Stimulated activated CD8-positive, alpha-beta memory T cell treated with anti-CD3 and anti-CD28 coated beads, Interleukin-7, amount 100 ng/mL, for 4 hours (primary cell): Measurements from ENCODE around the gene KAZN.

Experiments
- DNase-seq, 2 donors: peaks; one replicate each; pipeline ENCODE4 v3.0.0-alpha.2; 2020; ENCODE audit warnings: low read depth in 2 of 2

KAZN gene

DNA sequence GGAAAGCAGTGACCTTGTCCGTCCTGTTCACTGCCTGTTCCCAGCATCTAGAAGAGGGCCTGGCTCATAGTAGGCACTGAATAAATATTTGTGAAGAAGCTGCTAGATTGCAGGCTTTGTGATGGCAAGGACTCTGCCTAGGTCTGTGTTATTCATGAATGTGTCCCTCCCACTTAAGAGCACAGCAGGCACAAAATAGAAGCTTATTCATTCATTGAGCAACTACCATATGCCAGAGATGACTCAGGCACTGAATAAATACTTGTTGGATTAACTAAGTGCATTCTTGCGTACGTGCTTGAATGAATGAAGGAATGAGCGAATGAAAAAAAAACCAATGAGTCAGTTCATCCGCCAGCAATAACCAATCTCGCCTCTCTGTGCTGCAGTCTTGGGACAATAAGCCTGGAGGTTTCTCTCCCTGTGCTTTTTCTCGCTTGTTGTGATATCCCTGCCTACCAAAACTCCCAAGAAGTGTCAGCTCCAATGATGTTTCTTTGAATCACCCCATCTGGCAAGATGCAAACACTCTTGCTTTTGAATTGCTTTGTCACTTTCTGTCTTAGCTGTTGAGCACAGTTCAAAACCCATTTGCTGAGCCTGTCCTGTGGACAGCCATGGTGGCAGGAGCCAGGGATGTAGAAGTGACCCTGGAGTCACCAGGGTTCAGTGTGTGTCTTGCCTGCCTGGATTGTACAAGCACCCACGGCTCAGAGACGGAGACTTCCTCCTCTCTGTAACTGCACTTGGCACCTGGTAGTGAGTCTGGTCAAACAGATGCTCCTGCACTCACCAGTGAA lies 143.9 kb downstream of the KAZN start:
- DNase-seq = no peak

DNA sequence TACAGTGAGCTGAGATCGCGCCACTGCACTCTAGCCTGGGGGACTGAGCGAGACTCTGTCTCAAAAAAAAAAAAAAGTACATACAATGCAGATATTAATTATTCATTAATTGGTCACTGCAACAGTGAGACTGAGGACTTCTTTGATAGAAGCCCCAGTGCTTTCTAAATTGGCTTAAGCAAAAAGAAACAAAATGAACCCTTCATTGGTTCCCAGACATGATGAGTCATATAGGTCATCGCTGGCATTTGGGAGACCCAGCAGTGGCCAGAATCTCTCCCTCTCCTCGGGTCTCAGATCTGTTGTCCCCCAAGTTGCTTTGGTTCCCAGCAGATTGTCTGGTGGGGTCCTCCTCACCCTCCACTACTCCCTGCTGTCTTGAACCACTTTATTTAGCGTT lies 144.9 kb downstream of the KAZN start:
- no peak for DNase-seq

- no peak for DNase-seq
Measured at GRCh38 chr1:14745001-14745720, 146.7 kb downstream of the KAZN start.

GRCh38 chr1:14745789-14746188 lies 147.3 kb downstream of the KAZN start:
- no peak for DNase-seq

GRCh38 chr1:14746393-14746792 lies 147.9 kb downstream of the KAZN start:
- no peak for DNase-seq

GRCh38 chr1:14748151-14748550 lies 149.7 kb downstream of the KAZN start:
- DNase-seq = no peak

GRCh38 chr1:14748977-14749376 lies 150.5 kb downstream of the KAZN start:
- no peak for DNase-seq

GRCh38 chr1:14750490-14750889 lies 152.0 kb downstream of the KAZN start:
- DNase-seq = no peak

- DNase-seq = no peak
Measured at GRCh38 chr1:14755518-14756252, 157.2 kb downstream of the KAZN start.

GRCh38 chr1:14756589-14757285 lies 158.3 kb downstream of the KAZN start:
- DNase-seq = no peak

GRCh38 chr1:14757286-14757625 lies 158.8 kb downstream of the KAZN start:
- no peak for DNase-seq

DNA sequence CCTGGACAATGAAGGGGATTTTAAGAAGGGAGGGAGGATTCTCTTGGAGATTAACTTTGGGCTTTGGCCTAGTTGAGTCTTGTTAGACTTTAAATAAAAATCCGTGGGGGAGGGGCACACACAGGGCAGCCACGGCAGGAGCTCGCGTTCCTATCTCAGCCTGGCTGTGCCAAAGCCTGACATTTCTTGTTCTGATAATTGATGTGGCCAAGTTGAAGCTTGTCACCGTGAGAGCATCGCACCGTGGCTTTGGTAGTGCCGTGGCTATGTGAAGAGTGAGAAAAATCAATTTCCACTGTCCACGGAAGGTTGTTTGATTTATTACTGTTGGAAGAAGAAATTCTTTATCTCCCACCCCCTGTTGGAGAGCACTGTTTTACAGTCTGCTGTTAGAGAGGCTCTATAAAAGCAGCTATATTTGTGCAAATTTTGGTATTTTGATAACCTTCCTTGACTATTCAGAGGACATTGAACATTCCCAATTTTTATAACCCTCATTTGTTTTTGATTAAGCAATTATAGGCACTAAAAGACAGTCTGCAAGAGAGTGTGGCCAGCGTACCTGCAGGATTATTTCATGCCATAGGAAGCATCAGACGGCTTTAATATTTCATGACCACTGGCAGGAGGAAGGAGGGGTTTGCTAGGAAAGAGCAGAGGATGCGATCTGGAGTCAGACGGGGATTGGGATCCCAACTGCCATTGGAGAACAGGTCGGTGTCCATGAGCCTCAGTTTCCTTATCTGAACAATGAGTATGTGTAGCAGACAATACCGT lies 160.7 kb downstream of the KAZN start:
- no peak for DNase-seq

DNA sequence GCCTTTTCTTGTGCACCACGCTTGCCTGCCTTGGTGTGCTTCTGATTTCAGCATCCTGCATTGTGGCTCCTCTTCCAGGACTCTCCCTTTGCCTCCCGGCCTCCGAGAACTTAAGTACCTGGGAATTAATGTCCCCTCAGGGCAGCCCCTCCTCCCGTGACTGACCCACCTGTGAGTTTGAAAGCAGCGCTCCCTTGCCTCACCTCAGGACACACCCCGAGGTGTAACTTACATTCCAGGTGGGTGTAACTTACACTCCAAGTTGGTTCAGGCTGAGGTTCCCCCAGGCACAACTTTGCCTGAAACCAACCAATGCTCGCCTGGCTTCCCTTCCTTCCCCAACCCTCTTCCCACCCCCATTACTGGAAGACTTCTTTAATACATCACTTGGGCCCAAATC lies 161.4 kb downstream of the KAZN start:
- DNase-seq = no peak

DNA sequence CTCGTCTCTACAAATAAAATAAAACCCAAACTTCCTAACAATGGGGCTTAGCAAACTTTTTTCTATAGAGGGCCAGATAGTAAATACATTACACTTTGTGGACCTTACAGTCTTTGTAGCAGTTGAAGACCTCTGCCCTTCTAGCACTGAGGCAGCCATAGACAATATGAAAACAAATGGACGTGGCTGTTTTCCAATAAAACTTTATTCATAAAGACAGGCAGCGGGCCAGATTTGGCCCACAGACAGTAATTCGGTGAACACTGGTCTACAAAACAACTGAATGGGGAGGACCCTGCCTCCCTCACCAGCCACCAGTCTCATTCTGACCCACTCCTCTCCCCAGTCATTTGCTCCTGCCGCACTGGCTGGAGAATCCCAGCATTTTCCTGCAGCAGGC lies 162.3 kb downstream of the KAZN start:
- no peak for DNase-seq

- DNase-seq = no peak
Measured at GRCh38 chr1:14761291-14762153, 163.0 kb downstream of the KAZN start.

GRCh38 chr1:14763977-14764376 lies 165.5 kb downstream of the KAZN start:
- no peak for DNase-seq

GRCh38 chr1:14765773-14766172 lies 167.3 kb downstream of the KAZN start:
- no peak for DNase-seq

- no peak for DNase-seq
Measured at GRCh38 chr1:14767075-14767474, 168.6 kb downstream of the KAZN start.

- DNase-seq = no peak
Measured at GRCh38 chr1:14768582-14769304, 170.3 kb downstream of the KAZN start.
